ENCODE results near the gene CYTH1.

CYTH1 gene

DNA sequence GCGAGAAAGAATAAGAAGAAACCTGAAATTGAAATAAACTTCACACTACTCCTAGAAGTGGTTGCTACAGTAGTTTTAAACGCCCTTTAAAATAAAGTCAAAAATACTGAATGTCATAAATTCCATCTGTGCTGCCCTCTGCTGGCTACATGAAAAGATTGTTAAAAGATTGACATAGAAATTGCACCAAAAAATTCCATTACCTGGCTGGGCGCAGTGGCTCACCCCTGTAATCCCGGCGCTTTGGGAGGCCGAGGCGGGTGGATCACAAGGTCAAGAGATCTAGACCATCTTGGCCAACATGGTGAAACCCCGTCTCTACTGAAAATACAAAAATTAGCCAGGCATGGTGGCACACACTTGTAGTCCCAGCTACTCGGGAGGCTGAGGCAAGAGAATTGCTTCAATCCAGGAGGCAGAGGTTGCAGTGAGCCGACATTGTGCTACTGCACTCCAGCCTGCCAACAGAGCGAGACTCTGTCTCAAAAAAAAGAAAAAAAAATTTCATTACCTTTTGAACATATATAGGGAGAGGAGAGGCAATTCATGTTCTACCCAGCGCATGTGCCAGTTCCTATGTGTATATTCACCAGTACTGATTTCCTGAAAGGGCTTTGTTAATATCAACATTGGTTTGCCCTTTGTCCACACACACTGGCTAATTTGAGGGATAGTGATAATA is 36.5 kb downstream of the CYTH1 start:
- Mint-ChIP-seq H3K27ac (peak overlapping the region; percentile 75), H3K9me3 (no peaks in the 10 kb centered on the region), H3K36me3 (peaks cover 19% of the 10 kb centered on the region), H3K4me1 (peaks cover 87% of the 10 kb centered on the region), H3K27me3 (no peaks in the 10 kb centered on the region), H3K4me3 (peak overlapping the region; percentile 4)
- ATAC-seq, result no peak

GRCh38 chr17:78742901-78743300 is 39.2 kb downstream of the CYTH1 start:
- no peak for ATAC-seq
- no peaks in the 10 kb centered on the region for H3K9me3 Mint-ChIP-seq
- peak overlapping the region; percentile 78 for H3K27ac Mint-ChIP-seq
- H3K27me3 Mint-ChIP-seq, result no peaks in the 10 kb centered on the region
- no peak overlapping the region for H3K4me3 Mint-ChIP-seq
- H3K36me3 Mint-ChIP-seq, result peaks cover 35% of the 10 kb centered on the region
- peaks cover 89% of the 10 kb centered on the region for H3K4me1 Mint-ChIP-seq

DNA sequence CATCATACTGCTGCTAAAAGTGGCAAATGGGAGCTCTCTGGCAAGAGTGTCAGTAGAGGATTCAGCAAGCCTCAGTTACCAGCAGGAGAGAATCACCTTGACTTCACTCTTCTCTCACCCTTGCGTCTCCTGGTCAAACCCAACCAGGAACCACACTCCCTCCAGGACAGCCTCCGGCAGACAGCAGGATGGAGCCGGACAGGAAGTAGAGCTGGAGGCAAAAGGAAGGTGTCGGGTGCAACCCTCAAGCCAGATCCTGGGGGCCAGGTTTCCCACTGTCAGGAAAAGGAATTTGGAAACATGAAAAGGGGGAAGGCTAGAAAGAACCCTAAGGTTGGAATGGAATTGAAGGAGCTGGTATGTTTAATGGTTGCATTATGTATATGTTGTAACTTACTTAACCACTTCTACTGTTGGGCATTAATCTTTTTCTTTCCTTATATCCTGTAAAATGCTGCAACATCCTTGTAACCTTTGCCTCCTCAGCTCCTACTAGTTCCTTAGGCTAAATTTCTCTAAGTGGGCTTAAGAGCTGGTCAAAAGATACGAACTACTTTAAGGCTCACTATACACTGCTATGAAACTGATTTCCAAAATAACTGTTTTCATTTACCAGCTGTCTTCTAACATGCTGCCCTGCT is 40.3 kb downstream of the CYTH1 start:
- Mint-ChIP-seq H3K4me1 (peaks cover 89% of the 10 kb centered on the region), H3K9me3 (no peaks in the 10 kb centered on the region), H3K4me3 (peak overlapping the region; percentile 51), H3K27ac (peak overlapping the region; percentile 78), H3K27me3 (no peaks in the 10 kb centered on the region), H3K36me3 (peaks cover 38% of the 10 kb centered on the region)
- no peak for ATAC-seq

- peak overlapping the region; percentile 43 for H3K4me3 Mint-ChIP-seq
- H3K27me3 Mint-ChIP-seq, result no peaks in the 10 kb centered on the region
- H3K36me3 Mint-ChIP-seq, result peaks cover 54% of the 10 kb centered on the region
- ATAC-seq, result peak; percentile 13
- H3K4me1 Mint-ChIP-seq, result peaks cover 66% of the 10 kb centered on the region
- no peaks in the 10 kb centered on the region for H3K9me3 Mint-ChIP-seq
- peak overlapping the region; percentile 95 for H3K27ac Mint-ChIP-seq
These were observed 42.6 kb downstream of the CYTH1 start for GRCh38 chr17:78739331-78739931.

- H3K27ac Mint-ChIP-seq, result peak overlapping the region; percentile 95
- no peaks in the 10 kb centered on the region for H3K27me3 Mint-ChIP-seq
- no peaks in the 10 kb centered on the region for H3K9me3 Mint-ChIP-seq
- H3K4me3 Mint-ChIP-seq, result peak overlapping the region; percentile 43
- peaks cover 51% of the 10 kb centered on the region for H3K36me3 Mint-ChIP-seq
- peaks cover 65% of the 10 kb centered on the region for H3K4me1 Mint-ChIP-seq
- no peak for ATAC-seq
These were observed 43.4 kb downstream of the CYTH1 start for GRCh38 chr17:78738698-78739097.

DNA sequence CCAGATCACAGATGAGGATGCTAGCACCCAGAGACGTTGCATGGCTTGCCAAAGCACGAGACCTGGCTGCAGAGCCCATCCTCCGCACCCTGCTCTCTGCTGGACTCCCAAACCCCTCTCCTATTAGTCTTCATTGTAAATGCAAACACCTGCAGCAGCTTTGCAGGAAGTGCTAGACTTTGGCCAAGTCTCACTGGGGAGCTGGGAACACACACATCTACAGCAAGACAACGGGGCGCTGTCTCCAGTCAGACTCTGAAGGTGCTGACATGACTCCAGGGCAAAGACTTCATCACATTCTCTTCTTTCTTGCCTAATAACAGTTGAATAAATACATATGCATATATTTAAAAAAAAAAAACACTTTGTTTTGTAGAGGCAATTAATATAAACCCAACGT is 43.8 kb downstream of the CYTH1 start:
- ATAC-seq, result no peak
- Mint-ChIP-seq H3K36me3 (peaks cover 53% of the 10 kb centered on the region), H3K27ac (peak overlapping the region; percentile 95), H3K27me3 (no peaks in the 10 kb centered on the region), H3K9me3 (no peaks in the 10 kb centered on the region), H3K4me3 (peak overlapping the region; percentile 8), H3K4me1 (peaks cover 67% of the 10 kb centered on the region)

- Mint-ChIP-seq H3K27ac (peak overlapping the region; percentile 95), H3K9me3 (no peaks in the 10 kb centered on the region), H3K27me3 (no peaks in the 10 kb centered on the region), H3K4me1 (peaks cover 67% of the 10 kb centered on the region), H3K4me3 (peak overlapping the region; percentile 90), H3K36me3 (peaks cover 57% of the 10 kb centered on the region)
- ATAC-seq, result no peak
These were observed 44.7 kb downstream of the CYTH1 start for GRCh38 chr17:78737332-78737731.

DNA sequence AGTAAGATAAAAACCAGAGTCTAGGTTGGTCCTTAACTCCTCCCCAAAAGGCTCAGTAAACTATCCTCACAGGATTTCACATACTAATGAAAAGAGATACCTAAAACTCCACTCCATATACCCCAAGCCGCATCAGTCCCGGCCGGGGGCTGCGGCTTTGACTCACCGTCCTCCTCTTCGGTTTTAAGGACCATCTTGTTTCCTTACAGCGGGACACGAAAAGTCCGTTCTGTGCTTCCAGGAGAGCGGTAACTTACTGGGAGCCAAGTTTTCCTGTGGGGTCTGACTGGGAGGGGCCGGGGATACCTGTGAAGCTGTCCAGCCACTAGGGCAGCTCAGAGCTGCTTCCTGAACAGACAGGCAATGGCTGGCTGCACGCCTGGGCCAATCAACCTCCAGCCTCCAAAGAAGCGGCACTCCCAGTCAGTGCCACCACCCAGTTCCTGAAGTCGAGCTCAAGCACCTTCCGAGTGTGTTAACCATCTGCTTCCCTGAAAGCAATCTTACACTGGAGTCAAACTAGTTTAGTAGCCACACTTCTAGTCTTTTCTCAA is 45.5 kb downstream of the CYTH1 start:
- H3K27ac Mint-ChIP-seq, result peak overlapping the region; percentile 95
- H3K4me1 Mint-ChIP-seq, result peaks cover 67% of the 10 kb centered on the region
- peak overlapping the region; percentile 90 for H3K4me3 Mint-ChIP-seq
- H3K27me3 Mint-ChIP-seq, result no peaks in the 10 kb centered on the region
- peak; percentile 75 for ATAC-seq
- H3K9me3 Mint-ChIP-seq, result no peaks in the 10 kb centered on the region
- H3K36me3 Mint-ChIP-seq, result peaks cover 61% of the 10 kb centered on the region

DNA sequence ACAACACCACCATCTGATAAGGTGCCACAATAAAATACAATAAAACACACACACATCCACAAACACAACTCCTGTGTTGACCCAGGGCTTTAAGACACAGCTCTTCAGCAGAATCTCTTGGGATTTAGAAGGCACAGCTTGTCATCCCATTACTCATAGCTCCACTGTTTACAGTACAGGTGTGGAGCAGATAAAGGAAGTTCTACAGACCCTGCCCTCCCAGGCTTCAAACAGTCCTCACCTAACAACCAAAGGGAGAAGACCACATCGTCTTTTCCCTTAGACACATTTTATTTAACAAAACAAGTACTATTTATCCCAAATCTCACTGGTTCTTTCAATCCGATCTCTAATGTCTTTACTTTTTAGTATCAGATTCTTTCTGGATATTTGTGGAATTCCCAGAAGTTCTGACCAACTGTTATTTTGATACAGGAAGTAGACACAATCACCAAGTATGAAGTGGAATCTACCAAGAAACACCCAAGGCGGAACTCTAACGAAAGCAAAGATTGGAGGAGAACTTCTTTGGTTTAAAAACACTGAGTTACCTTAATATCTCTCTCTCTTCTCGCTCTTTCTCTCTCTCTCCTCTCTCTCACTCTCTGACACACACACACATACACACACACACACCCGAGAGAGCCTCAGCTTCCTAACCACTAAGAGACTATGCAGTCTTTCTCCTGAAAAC is 46.1 kb downstream of the CYTH1 start:
- peaks cover 70% of the 10 kb centered on the region for H3K4me1 Mint-ChIP-seq
- peak overlapping the region; percentile 95 for H3K27ac Mint-ChIP-seq
- H3K36me3 Mint-ChIP-seq, result peaks cover 62% of the 10 kb centered on the region
- no peaks in the 10 kb centered on the region for H3K9me3 Mint-ChIP-seq
- peak overlapping the region; percentile 90 for H3K4me3 Mint-ChIP-seq
- H3K27me3 Mint-ChIP-seq, result no peaks in the 10 kb centered on the region
- ATAC-seq, result peak; percentile 42

GRCh38 chr17:78734793-78735641 is 47.1 kb downstream of the CYTH1 start:
- H3K27ac Mint-ChIP-seq, result peak overlapping the region; percentile 95
- H3K4me3 Mint-ChIP-seq, result peak overlapping the region; percentile 90
- peaks cover 60% of the 10 kb centered on the region for H3K36me3 Mint-ChIP-seq
- peaks cover 68% of the 10 kb centered on the region for H3K4me1 Mint-ChIP-seq
- ATAC-seq, result peak; percentile 87
- H3K27me3 Mint-ChIP-seq, result no peaks in the 10 kb centered on the region
- H3K9me3 Mint-ChIP-seq, result no peaks in the 10 kb centered on the region

DNA sequence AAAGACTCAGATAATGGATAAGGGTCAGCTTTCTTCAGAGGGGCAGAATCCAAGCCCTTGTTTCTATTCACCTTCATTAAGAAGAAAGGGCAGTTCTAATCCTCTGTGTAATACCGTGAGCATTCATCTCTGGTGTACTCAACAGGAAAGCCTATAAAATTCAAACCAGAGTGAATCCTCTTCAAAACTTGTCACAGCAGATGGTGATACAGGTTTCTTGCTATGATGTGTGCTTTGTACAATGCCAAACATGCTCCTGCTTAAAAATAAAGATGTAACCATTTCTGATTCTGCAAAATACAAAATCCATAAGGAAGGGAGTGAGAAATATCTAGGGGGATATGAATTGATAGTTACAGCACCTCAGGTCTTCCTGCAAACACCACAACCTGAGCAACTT is 49.7 kb downstream of the CYTH1 start:
- H3K9me3 Mint-ChIP-seq, result no peaks in the 10 kb centered on the region
- peaks cover 68% of the 10 kb centered on the region for H3K4me1 Mint-ChIP-seq
- H3K36me3 Mint-ChIP-seq, result peaks cover 63% of the 10 kb centered on the region
- ATAC-seq, result no peak
- peak overlapping the region; percentile 95 for H3K27ac Mint-ChIP-seq
- peak overlapping the region; percentile 76 for H3K4me3 Mint-ChIP-seq
- no peaks in the 10 kb centered on the region for H3K27me3 Mint-ChIP-seq

GRCh38 chr17:78731904-78732303 is 50.2 kb downstream of the CYTH1 start:
- H3K4me1 Mint-ChIP-seq, result peaks cover 68% of the 10 kb centered on the region
- H3K36me3 Mint-ChIP-seq, result peaks cover 68% of the 10 kb centered on the region
- no peak for ATAC-seq
- H3K27ac Mint-ChIP-seq, result peak overlapping the region; percentile 95
- no peaks in the 10 kb centered on the region for H3K27me3 Mint-ChIP-seq
- peak overlapping the region; percentile 76 for H3K4me3 Mint-ChIP-seq
- H3K9me3 Mint-ChIP-seq, result no peaks in the 10 kb centered on the region

GRCh38 chr17:78729641-78730040 is 52.4 kb downstream of the CYTH1 start:
- Mint-ChIP-seq H3K36me3 (peaks cover 72% of the 10 kb centered on the region), H3K27ac (peak overlapping the region; percentile 95), H3K27me3 (no peaks in the 10 kb centered on the region), H3K9me3 (no peaks in the 10 kb centered on the region), H3K4me3 (peak overlapping the region; percentile 62), H3K4me1 (peaks cover 89% of the 10 kb centered on the region)
- ATAC-seq, result no peak

DNA sequence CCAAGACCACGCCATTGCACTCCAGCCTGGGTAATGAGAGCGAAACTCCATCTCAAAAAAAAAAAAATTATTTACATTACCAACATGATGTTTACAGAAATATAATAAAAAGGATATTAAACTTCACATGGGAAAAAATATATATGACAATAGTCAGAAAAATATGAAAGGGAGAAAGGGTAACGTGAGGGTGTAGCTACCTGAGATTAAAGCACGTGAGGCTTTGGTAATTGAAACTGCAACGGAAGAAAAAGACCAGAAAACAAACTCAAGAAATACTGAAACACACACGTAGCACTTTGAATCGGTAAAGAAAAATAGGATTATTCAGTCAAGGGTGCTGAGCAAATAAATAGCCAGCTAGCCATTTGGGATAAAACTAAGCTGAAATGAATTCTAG is 53.6 kb downstream of the CYTH1 start:
- Mint-ChIP-seq H3K27me3 (no peaks in the 10 kb centered on the region), H3K4me3 (peak overlapping the region; percentile 38), H3K9me3 (no peaks in the 10 kb centered on the region), H3K4me1 (peaks cover 95% of the 10 kb centered on the region), H3K27ac (peak overlapping the region; percentile 95), H3K36me3 (peaks cover 74% of the 10 kb centered on the region)
- no peak for ATAC-seq

Data from stimulated activated memory B cell treated with anti-CD40 and anti-IgM and Interleukin-4, amounts not matched to agents 10 μg/mL and 1 μg/mL and 100 μg/mL, for 72 hours (primary cell).